Sigmoid colon (tissue), 7 donors: Measurements from ENCODE around the gene RNF225. TPM values are rescaled to one million over a fixed set of nuclear protein-coding genes. Genes with fewer than 3 reads are reported as not detected.

Source experiments
- DNase-seq: peaks from one replicate; pipeline ENCODE4 v3.0.0-alpha.2; 2019
- H3K27ac ChIP-seq, 4 donors: fragments of 200-600 bp; sonication (generic); one replicate each; pipeline ENCODE4 v1.5.1; 2016 to 2019; ENCODE audit warnings: mild to moderate bottlenecking in 1 of 4
- H3K27me3 ChIP-seq, 3 donors: fragments of 200-600 bp; sonication (generic); one replicate each; pipeline ENCODE4 v1.5.1; 2019; ENCODE audit warnings: mild to moderate bottlenecking in 1 of 3
- H3K36me3 ChIP-seq, 4 donors: fragments of 200-600 bp; sonication (generic); one replicate each; pipeline ENCODE4 v1.5.1; 2016 to 2019
- H3K4me1 ChIP-seq, 4 donors: fragments of 200-600 bp; sonication (generic); one replicate each; pipeline ENCODE4 v1.5.1; 2017 to 2019
- H3K4me3 ChIP-seq, 4 donors: fragments of 200-600 bp; sonication (generic); one replicate each; pipeline ENCODE4 v1.5.1; 2017 to 2019; ENCODE audit warnings: mild to moderate bottlenecking in 2 of 4, moderate library complexity in 1 of 4
- H3K9me3 ChIP-seq, 4 donors: fragments of 200-600 bp in 3 of 4; sonication (generic) in 3 of 4; one replicate each; pipeline versions ENCODE4 v1.5.1 to v1.6.1; 2013 to 2019
- EP300 ChIP-seq, 4 donors: sonication (generic); formaldehyde crosslinking; IDR thresholded peaks; one replicate each; pipeline ENCODE4 v1.6.1; 2017; ENCODE audit warnings: antibody characterized with exemption in 4 of 4
- POLR2A ChIP-seq, 2 donors: fragments of 450-650 bp; IDR thresholded peaks; one replicate each; pipeline ENCODE4 v1.6.1; 2016; ENCODE audit warnings: antibody characterized with exemption in 2 of 2, mild to moderate bottlenecking in 2 of 2, moderate library complexity in 2 of 2
- POLR2AphosphoS5 ChIP-seq, 4 donors: sonication (generic); formaldehyde crosslinking; IDR thresholded peaks; one replicate each; pipeline ENCODE4 v1.6.1; 2017; ENCODE audit warnings: antibody characterized with exemption in 4 of 4
- WGBS, 2 donors: extraction: QIAGEN DNeasy Blood & Tissue Kit; methylation state at CpG; one replicate each; pipeline ENCODE4 v1.1.7; 2013; 5-methylcytosine and 5-hydroxymethylcytosine counted together
- intact Hi-C: fragments of 100-400 bp; cut with DNase I; formaldehyde crosslinking; loops from one replicate; pipeline ENCODE4 v1.15.1; 2023
- polyA plus RNA-seq, 3 donors: library from polyadenylated mRNA; stranded (reverse); fragments of 200-250 nt; gene quantifications; one replicate each; pipeline ENCODE4 v1.2.3, GENCODE V29; 2013
- total RNA-seq, 4 donors: library from RNA; depleted of rRNA; stranded (reverse); fragments of >200 nt; gene quantifications; one replicate each; pipeline ENCODE4 v1.1.0, GENCODE V29; 2016
- TF ChIP-seq, protein P1 (sequence below), 4 experiments: fragments of 450-650 bp in 3 of 4; fragments of 200-600 bp in 1 of 4; IDR thresholded peaks; one replicate each; pipeline ENCODE4 v1.5.1; 2016 to 2019; ENCODE audit warnings: antibody characterized with exemption in 4 of 4, mild to moderate bottlenecking in 3 of 4, moderate library complexity in 2 of 4
- donor health status: healthy with polysubstance abuse.
- donor health status: Bipolar disorder and iron deficiency.
- donor health status: healthy.

RNF225 gene
- total and polyA plus RNA-seq, 7 donors = 0.07 TPM; not detected in 6

- no peak for TF ChIP-seq POLR2A (IDR thresholded peaks at IDR 0.05)
- no peak for TF ChIP-seq POLR2AphosphoS5 (IDR thresholded peaks at IDR 0.05)
- TF ChIP-seq, protein P1, sequence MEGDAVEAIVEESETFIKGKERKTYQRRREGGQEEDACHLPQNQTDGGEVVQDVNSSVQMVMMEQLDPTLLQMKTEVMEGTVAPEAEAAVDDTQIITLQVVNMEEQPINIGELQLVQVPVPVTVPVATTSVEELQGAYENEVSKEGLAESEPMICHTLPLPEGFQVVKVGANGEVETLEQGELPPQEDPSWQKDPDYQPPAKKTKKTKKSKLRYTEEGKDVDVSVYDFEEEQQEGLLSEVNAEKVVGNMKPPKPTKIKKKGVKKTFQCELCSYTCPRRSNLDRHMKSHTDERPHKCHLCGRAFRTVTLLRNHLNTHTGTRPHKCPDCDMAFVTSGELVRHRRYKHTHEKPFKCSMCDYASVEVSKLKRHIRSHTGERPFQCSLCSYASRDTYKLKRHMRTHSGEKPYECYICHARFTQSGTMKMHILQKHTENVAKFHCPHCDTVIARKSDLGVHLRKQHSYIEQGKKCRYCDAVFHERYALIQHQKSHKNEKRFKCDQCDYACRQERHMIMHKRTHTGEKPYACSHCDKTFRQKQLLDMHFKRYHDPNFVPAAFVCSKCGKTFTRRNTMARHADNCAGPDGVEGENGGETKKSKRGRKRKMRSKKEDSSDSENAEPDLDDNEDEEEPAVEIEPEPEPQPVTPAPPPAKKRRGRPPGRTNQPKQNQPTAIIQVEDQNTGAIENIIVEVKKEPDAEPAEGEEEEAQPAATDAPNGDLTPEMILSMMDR (IDR thresholded peaks at IDR 0.05) = no peak
- TF ChIP-seq EP300 (IDR thresholded peaks at IDR 0.05) = no peak
- H3K4me1 ChIP-seq = peaks cover 0 to 22% (median 14%) of the 10 kb centered on the region in 4 donors
- H3K36me3 ChIP-seq = no peaks in the 10 kb centered on the region
- H3K4me3 ChIP-seq = no peak overlapping the region
- 70 to 77% methylated on average over 34 of the region's 34 CpGs for WGBS, 2 donors
- H3K9me3 ChIP-seq = no peaks in the 10 kb centered on the region
- DNase-seq = no peak
- H3K27ac ChIP-seq = no peak overlapping the region
- peaks cover 39 to 100% (median 93%) of the 10 kb centered on the region in 3 donors for H3K27me3 ChIP-seq
- intact Hi-C loops = no loop called here
Measured at GRCh38 chr19:58350871-58351557, 44.4 kb upstream of the RNF225 start.

GRCh38 chr19:58351558-58351878 is 43.9 kb upstream of the RNF225 start:
- Histone ChIP-seq H3K27me3 (peaks cover 44 to 100% (median 93%) of the 10 kb centered on the region in 3 donors), H3K4me3 (no peak overlapping the region), H3K9me3 (no peaks in the 10 kb centered on the region), H3K4me1 (peaks cover 0 to 28% (median 19%) of the 10 kb centered on the region in 4 donors), H3K36me3 (no peaks in the 10 kb centered on the region), H3K27ac (no peak overlapping the region)
- DNase-seq = no peak
- no peak for TF ChIP-seq POLR2A (IDR thresholded peaks at IDR 0.05)
- TF ChIP-seq POLR2AphosphoS5 (IDR thresholded peaks at IDR 0.05) = no peak
- TF ChIP-seq EP300 (IDR thresholded peaks at IDR 0.05) = no peak
- TF ChIP-seq, protein P1 (IDR thresholded peaks at IDR 0.05) = no peak
- WGBS, 2 donors = 87 to 90% methylated on average over 9 of the region's 9 CpGs
- intact Hi-C loops = no loop called here

DNA sequence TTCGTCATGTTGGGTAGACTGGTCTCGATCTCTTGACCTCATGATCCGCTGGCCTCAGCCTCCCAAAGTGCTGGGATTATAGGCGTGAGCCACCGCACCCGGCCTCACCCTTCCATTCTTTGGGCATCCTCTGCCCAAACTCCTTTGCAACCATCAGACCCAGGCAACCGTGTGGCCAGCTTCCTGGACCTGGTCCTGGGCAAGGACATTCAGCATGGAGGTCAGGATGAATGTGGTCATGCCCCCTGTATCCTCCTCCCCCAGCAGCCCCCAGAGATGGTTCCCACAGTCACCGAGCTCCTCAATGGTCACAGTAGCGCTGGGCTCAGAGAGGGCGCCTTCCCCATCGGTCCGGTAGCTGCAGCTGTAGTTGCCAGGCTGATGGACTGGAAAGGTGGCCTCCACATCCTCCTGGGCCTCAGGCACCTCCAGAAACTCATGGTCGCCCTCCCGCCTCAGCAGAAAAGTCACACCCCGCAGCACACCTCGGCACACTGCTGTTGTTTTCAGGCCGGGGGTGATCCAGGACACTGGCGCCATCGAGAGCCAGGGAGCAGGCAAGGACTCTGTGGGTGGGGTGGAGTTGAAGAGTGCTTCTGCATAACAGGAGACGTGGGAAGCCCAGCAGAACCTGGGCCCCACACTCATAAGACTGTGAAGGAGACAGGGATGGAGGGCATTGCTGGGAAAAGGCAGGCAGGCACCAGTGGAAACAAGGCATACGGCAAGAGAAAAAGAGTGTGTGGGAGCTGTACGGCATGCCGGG is 43.3 kb upstream of the RNF225 start:
- WGBS, 2 donors = 86 to 90% methylated on average over 23 of the region's 23 CpGs
- H3K4me3 ChIP-seq = no peak overlapping the region
- H3K36me3 ChIP-seq = no peaks in the 10 kb centered on the region
- H3K27me3 ChIP-seq = peaks cover 46 to 100% (median 93%) of the 10 kb centered on the region in 3 donors
- DNase-seq = no peak
- TF ChIP-seq, protein P1 (IDR thresholded peaks at IDR 0.05) = no peak
- no peak for TF ChIP-seq POLR2AphosphoS5 (IDR thresholded peaks at IDR 0.05)
- no peak for TF ChIP-seq POLR2A (IDR thresholded peaks at IDR 0.05)
- no peak for TF ChIP-seq EP300 (IDR thresholded peaks at IDR 0.05)
- H3K4me1 ChIP-seq = peaks cover 0 to 33% (median 22%) of the 10 kb centered on the region in 4 donors
- no peak overlapping the region for H3K27ac ChIP-seq
- no peaks in the 10 kb centered on the region for H3K9me3 ChIP-seq
- intact Hi-C loops = no loop called here

- peaks cover 0 to 31% (median 22%) of the 10 kb centered on the region in 4 donors for H3K4me1 ChIP-seq
- H3K27me3 ChIP-seq = peaks cover 38 to 94% (median 87%) of the 10 kb centered on the region in 3 donors
- H3K36me3 ChIP-seq = no peaks in the 10 kb centered on the region
- no peak for DNase-seq
- TF ChIP-seq POLR2AphosphoS5 (IDR thresholded peaks at IDR 0.05) (no peak), EP300 (IDR thresholded peaks at IDR 0.05) (no peak), POLR2A (IDR thresholded peaks at IDR 0.05) (no peak)
- TF ChIP-seq, protein P1 (IDR thresholded peaks at IDR 0.05) = no peak
- H3K9me3 ChIP-seq = no peaks in the 10 kb centered on the region
- intact Hi-C loops = no loop called here
- H3K27ac ChIP-seq = no peak within 1 kb of the TSS
- H3K4me3 ChIP-seq = no peak within 1 kb of the TSS
- 78 to 85% methylated on average over 26 of the region's 26 CpGs for WGBS, 2 donors
Measured at GRCh38 chr19:58352760-58353671, 42.4 kb upstream of the RNF225 start, which contains the start of gene A1BG. Gene A1BG, minus strand, starts transcription at chr19:58353492. Its CDS starts 55 bp downstream, at chr19:58353437.
